IMR-90 (cell line): ENCODE results near the gene THADA. TPM values are rescaled to one million over a fixed set of nuclear protein-coding genes. Genes with fewer than 3 reads are reported as not detected.

Experiments
- ATAC-seq: fragments of 200-7000 bp; cut with Tn5 transposase; 2 replicates; pipeline ENCODE4 v1.9.1; 2020; ENCODE audit warnings: low read depth, mild to moderate bottlenecking, moderate library complexity
- BruUV-seq: library from RNA; stranded (reverse); fragments of 400-500 nt; replicated peaks from 2 replicates; lab custom pipeline; 2021; lab: Mats Ljungman, UMichigan
- CTCF ChIA-PET: fragments of 300-600 bp; formaldehyde crosslinking; extraction: SDS; loops from one replicate; lab custom pipeline; 2021; ENCODE audit warnings: antibody characterized with exemption; lab: Yijun Ruan, JAX
- POLR2A ChIA-PET: fragments of 300-600 bp; sonication (Branson Sonifier 250); formaldehyde crosslinking; loops from one replicate; lab custom pipeline; 2022; ENCODE audit warnings: antibody characterized with exemption; ENCODE audit not compliant: unreplicated experiment; lab: Charles Lee
- DNase-seq: peaks from one replicate; pipeline ENCODE4 v3.0.0; 2013
- H2AFZ ChIP-seq: replicated peaks from 2 replicates; pipeline ENCODE3; 2013; ENCODE audit warnings: low read length, mild to moderate bottlenecking; ENCODE audit not compliant: poor library complexity
- H2AK5ac ChIP-seq: 2 replicates; pipeline ENCODE4 v1.6.1; 2013; ENCODE audit warnings: low read depth, low read length, inconsistent platforms
- H2AK9ac ChIP-seq: replicated peaks from 2 replicates; pipeline ENCODE3; 2013; ENCODE audit warnings: mild to moderate bottlenecking, low read depth, low read length, moderate library complexity; ENCODE audit not compliant: poor library complexity
- H2BK120ac ChIP-seq: 2 replicates; pipeline ENCODE4 v1.6.1; 2013; ENCODE audit warnings: low read depth, low read length, inconsistent platforms
- H2BK15ac ChIP-seq: 3 replicates; pipeline ENCODE4 v1.6.1; 2013; ENCODE audit warnings: low read depth, low read length, inconsistent platforms
- H2BK20ac ChIP-seq: 2 replicates; pipeline ENCODE4 v1.6.1; 2013; ENCODE audit warnings: low read depth, mild to moderate bottlenecking, inconsistent platforms, low read length, moderate library complexity
- H2BK5ac ChIP-seq: 2 replicates; pipeline ENCODE4 v1.6.1; 2013; ENCODE audit warnings: mild to moderate bottlenecking, low read depth, low read length, inconsistent platforms; ENCODE audit not compliant: poor library complexity, severe bottlenecking
- H3K14ac ChIP-seq: replicated peaks from 2 replicates; pipeline ENCODE4 v1.6.1; 2013; ENCODE audit warnings: low read depth, low read length, inconsistent platforms
- H3K18ac ChIP-seq: 2 replicates; pipeline ENCODE4 v1.6.1; 2013; ENCODE audit warnings: low read depth, low read length, control low read depth
- H3K23ac ChIP-seq: 2 replicates; pipeline ENCODE4 v1.6.1; 2013; ENCODE audit warnings: low read depth, low read length, inconsistent platforms
- H3K27ac ChIP-seq: 2 replicates; pipeline ENCODE4 v1.5.1; 2013; ENCODE audit warnings: mild to moderate bottlenecking, control low read depth, low read length; ENCODE audit not compliant: insufficient read depth
- H3K27me3 ChIP-seq: 2 replicates; pipeline ENCODE4 v1.6.1; 2013; ENCODE audit warnings: low read length; ENCODE audit not compliant: control insufficient read depth, insufficient read depth
- H3K36me3 ChIP-seq: 2 replicates; pipeline ENCODE4 v1.6.1; 2013; ENCODE audit warnings: low read length, mixed read lengths; ENCODE audit not compliant: control insufficient read depth, insufficient read depth
- H3K4ac ChIP-seq: 2 replicates; pipeline ENCODE4 v1.6.1; 2013; ENCODE audit warnings: low read depth, low read length, inconsistent platforms
- H3K4me1 ChIP-seq: 2 replicates; pipeline ENCODE4 v1.6.1; 2013; ENCODE audit warnings: low read length, mixed read lengths; ENCODE audit not compliant: control insufficient read depth, insufficient read depth
- H3K4me2 ChIP-seq: 2 replicates; pipeline ENCODE4 v1.6.1; 2013; ENCODE audit warnings: low read depth, mild to moderate bottlenecking, control low read depth, low read length, moderate library complexity
- H3K4me3 ChIP-seq: 2 replicates; pipeline ENCODE4 v1.5.1; 2013; ENCODE audit warnings: low read depth, mild to moderate bottlenecking, control low read depth, low read length, moderate library complexity; ENCODE audit not compliant: insufficient read depth
- H3K56ac ChIP-seq: 2 replicates; pipeline ENCODE4 v1.6.1; 2013; ENCODE audit warnings: low read length, inconsistent platforms; ENCODE audit not compliant: insufficient read depth; ENCODE audit errors: extremely low read depth
- H3K79me1 ChIP-seq, 2 experiments: 2 replicates each; pipeline ENCODE4 v1.6.1; 2013; ENCODE audit warnings: low read length in 2 of 2, inconsistent platforms in 1 of 2, low read depth in 1 of 2
- H3K9ac ChIP-seq: 2 replicates; pipeline ENCODE4 v1.6.1; 2013; ENCODE audit warnings: low read depth, low read length, control low read depth
- H3K9me1 ChIP-seq: 2 replicates; pipeline ENCODE4 v1.6.1; 2013; ENCODE audit warnings: low read length, inconsistent platforms; ENCODE audit not compliant: insufficient read depth
- H3K9me3 ChIP-seq: 2 replicates; pipeline ENCODE4 v1.6.1; 2013; ENCODE audit warnings: low read length; ENCODE audit not compliant: control insufficient read depth, insufficient read depth
- H4K20me1 ChIP-seq: 2 replicates; pipeline ENCODE4 v1.6.1; 2013; ENCODE audit warnings: low read length, inconsistent platforms; ENCODE audit not compliant: insufficient read depth
- H4K5ac ChIP-seq: 2 replicates; pipeline ENCODE4 v1.6.1; 2013; ENCODE audit warnings: mild to moderate bottlenecking, low read depth, low read length, control low read depth
- H4K8ac ChIP-seq, 2 experiments: 2 replicates each; pipeline ENCODE4 v1.6.1; 2013; ENCODE audit warnings: low read depth in 2 of 2, low read length in 2 of 2, control low read depth in 1 of 2, inconsistent platforms in 1 of 2
- H4K91ac ChIP-seq: 2 replicates; pipeline ENCODE4 v1.6.1; 2013; ENCODE audit warnings: low read depth, low read length, inconsistent platforms; ENCODE audit not compliant: insufficient read depth
- BHLHE40 ChIP-seq: fragments of 150-350 bp; IDR thresholded peaks from 2 replicates; pipeline ENCODE4 v1.6.1; 2016; ENCODE audit warnings: mild to moderate bottlenecking, low read depth, low read length
- CTCF ChIP-seq: conservative IDR thresholded peaks from 2 replicates; pipeline ENCODE4 v1.5.1; 2012; ENCODE audit warnings: mild to moderate bottlenecking, low read depth, low read length, improper control_type of control experiment
- FOS ChIP-seq: fragments of 150-350 bp; IDR thresholded peaks from 2 replicates; pipeline ENCODE4 v1.6.1; 2016; ENCODE audit warnings: low read depth, low read length
- MAZ ChIP-seq: IDR thresholded peaks from 2 replicates; pipeline ENCODE4 v1.6.1; 2012; ENCODE audit warnings: low read depth, mild to moderate bottlenecking, low read length, improper control_type of control experiment, moderate library complexity, borderline replicate concordance
- RAD21 ChIP-seq: IDR thresholded peaks from 2 replicates; pipeline ENCODE4 v1.6.1; 2012; ENCODE audit warnings: low read length, improper control_type of control experiment
- RFX5 ChIP-seq: IDR thresholded peaks from 2 replicates; pipeline ENCODE4 v1.8.0; 2012; ENCODE audit warnings: low read depth, mild to moderate bottlenecking, low read length, moderate library complexity
- SMC3 ChIP-seq: fragments of 150-350 bp; IDR thresholded peaks from 2 replicates; pipeline ENCODE4 v1.6.1; 2016; ENCODE audit warnings: low read depth, mild to moderate bottlenecking, antibody characterized with exemption, low read length, moderate library complexity
- USF2 ChIP-seq: fragments of 150-350 bp; IDR thresholded peaks from 2 replicates; pipeline ENCODE4 v1.6.1; 2017; ENCODE audit warnings: mild to moderate bottlenecking, antibody characterized with exemption, low read length, low read depth
- WGBS, 2 experiments: methylation state at CpG; one replicate each; pipeline versions ENCODE4 v1.1.5 to v1.1.7; 2013; ENCODE audit warnings: missing lambda C conversion rate in 2 of 2; ENCODE audit not compliant: insufficient read length in 1 of 2; ENCODE audit errors: extremely low coverage in 2 of 2; 5-methylcytosine and 5-hydroxymethylcytosine counted together
- dilution Hi-C: fragments of 300-500 bp; cut with HindIII; formaldehyde crosslinking; loops from one replicate; pipeline ENCODE4 v1.14.3; 2018; ENCODE audit warnings: low sequenced_read_pairs; ENCODE audit not compliant: unreplicated experiment
- in situ Hi-C: fragments of 300-500 bp; cut with MboI; formaldehyde crosslinking; loops from 3 replicates; pipeline ENCODE4 v1.14.3; 2019; ENCODE audit warnings: low sequenced_read_pairs, inconsistent platforms, mixed read lengths
- intact Hi-C: fragments of 100-400 bp; cut with micrococcal nuclease; formaldehyde crosslinking; loops from 2 replicates; pipeline ENCODE4 v1.10.0; 2022
- polyA plus RNA-seq, 3 experiments: library from polyadenylated mRNA; depleted of rRNA; stranded (reverse); fragments of >200 nt; gene quantifications; 2 replicates each; pipeline ENCODE4 v1.2.3, GENCODE V29; 2012; ENCODE audit warnings: low replicate concordance in 1 of 3
- total RNA-seq: library from RNA; depleted of rRNA; stranded (reverse); fragments of >200 nt; gene quantifications from 2 replicates; pipeline ENCODE4 v1.2.3, GENCODE V29; 2012

THADA gene
- total and polyA plus RNA-seq, 2 of the 4 experiments (the other 2 are of a cell fraction): 10.5 to 21.3 TPM

GRCh38 chr2:43319541-43319940 lies 276.3 kb downstream of the THADA start:
- Histone ChIP-seq H2AFZ (no peak overlapping the region), H4K91ac (peak overlapping the region; percentile 20; the same call in 1 of the 2 replicates), H3K9ac (no peak overlapping the region), H3K9me3 (no peaks in the 10 kb centered on the region), H2AK9ac (no peak overlapping the region), H3K79me1 (no peaks in the 10 kb centered on the region), H2BK15ac (peak overlapping the region; percentile 30; the same call in 2 of the 3 replicates), H2BK5ac (peak overlapping the region; percentile 25), H2BK20ac (peak overlapping the region; percentile 50), H3K23ac (no peak overlapping the region), H3K36me3 (no peaks in the 10 kb centered on the region), H3K9me1 (peaks cover 5% of the 10 kb centered on the region; the same call in 1 of the 2 replicates), H3K14ac (peak overlapping the region; percentile 55; the same call in 1 of the 2 replicates), H4K8ac (peak overlapping the region; percentile 13 to 53; a peak in 3 of 4 replicates), H3K4me2 (peak overlapping the region; percentile 6; the same call in 1 of the 2 replicates), H2AK5ac (peak overlapping the region; percentile 15; the same call in 1 of the 2 replicates), H3K56ac (no peak overlapping the region), H3K27ac (peak overlapping the region; percentile 52; the same call in 1 of the 2 replicates), H3K4me1 (peaks cover 7% of the 10 kb centered on the region), H3K4me3 (no peak overlapping the region), H3K4ac (peak overlapping the region; percentile 40; the same call in 1 of the 2 replicates), H3K27me3 (0 out of 2 replicates have a peak, but pooled peaks cover 2% of the 10 kb centered on the region), H2BK120ac (peak overlapping the region; percentile 62; the same call in 1 of the 2 replicates), H3K18ac (peak overlapping the region; percentile 66), H4K20me1 (no peaks in the 10 kb centered on the region), H4K5ac (peak overlapping the region; percentile 57)
- intact Hi-C loops: no loop called here
- CTCF ChIA-PET: no interaction called here
- POLR2A ChIA-PET: interaction anchor here (0.6 kb wide), 1 partner anchor 9 kb away, joined by 4 read pairs; no protein-coding TSS in a partner anchor
- no CpG with 5 or more reads among the region's 2 CpGs for WGBS, 2 experiments
- DNase-seq: peak; percentile 27
- TF ChIP-seq RAD21 (no peak), USF2 (no peak), BHLHE40 (no peak), CTCF (no peak), RFX5 (no peak), SMC3 (no peak), FOS (no peak), MAZ (no peak)
- peak; percentile 33; the same call in 1 of the 2 replicates for ATAC-seq
- in situ Hi-C loops: no loop called here
- dilution Hi-C loops: no loop called here
- no TSS peak for BruUV-seq
